Measurements from ENCODE around the gene PLVAP.

PLVAP gene

DNA sequence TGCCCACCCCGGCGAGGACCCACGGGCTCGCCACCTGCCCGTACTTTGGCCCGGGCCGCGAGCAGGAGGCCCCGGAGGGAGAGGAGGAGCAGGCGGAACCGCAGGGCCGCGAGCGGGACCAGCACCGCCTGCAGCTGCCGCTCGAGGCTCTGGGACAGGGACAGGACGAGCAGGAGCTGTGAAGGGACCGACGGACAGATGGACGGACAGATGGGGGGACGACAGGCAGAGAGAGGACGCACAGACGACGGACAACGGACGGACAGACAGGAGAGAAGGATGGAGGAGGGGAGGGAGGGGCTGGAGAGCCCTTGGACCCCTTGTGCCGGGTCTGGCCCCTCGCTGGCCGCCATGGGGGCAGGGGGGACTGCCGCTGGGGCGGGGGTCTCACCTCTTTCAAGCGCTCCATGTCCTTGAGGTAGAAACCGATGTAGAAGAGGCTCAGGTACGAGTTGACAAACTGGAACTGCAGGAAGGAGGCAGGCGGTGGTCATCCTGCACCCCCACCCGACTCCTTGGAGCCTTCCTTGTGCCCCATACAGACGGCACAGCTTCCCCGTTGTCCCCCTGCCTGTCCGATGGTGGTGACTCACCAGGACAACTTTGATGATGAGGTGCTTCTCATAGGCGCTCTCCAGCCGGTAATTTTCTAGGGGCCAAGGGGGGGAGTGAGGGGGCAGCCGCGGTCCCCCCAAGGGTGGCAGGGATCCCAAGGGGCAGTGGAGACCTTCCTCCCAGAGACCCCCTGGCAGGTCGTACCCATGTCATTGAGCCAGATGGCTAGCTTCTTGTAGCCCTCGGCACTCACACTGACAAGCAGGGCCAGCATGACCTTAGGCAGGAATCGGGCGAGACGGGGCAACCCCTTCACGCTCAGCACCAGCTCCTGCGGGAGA lies 47.5 kb downstream of the PLVAP start:
- H3K4me3 ChIP-seq (ENCODE audit: low read length), result no peak overlapping the region
- TF ChIP-seq ZNF274 (IDR thresholded peaks at IDR 0.05; ENCODE audit: low read depth, low read length), result no peak

DNA sequence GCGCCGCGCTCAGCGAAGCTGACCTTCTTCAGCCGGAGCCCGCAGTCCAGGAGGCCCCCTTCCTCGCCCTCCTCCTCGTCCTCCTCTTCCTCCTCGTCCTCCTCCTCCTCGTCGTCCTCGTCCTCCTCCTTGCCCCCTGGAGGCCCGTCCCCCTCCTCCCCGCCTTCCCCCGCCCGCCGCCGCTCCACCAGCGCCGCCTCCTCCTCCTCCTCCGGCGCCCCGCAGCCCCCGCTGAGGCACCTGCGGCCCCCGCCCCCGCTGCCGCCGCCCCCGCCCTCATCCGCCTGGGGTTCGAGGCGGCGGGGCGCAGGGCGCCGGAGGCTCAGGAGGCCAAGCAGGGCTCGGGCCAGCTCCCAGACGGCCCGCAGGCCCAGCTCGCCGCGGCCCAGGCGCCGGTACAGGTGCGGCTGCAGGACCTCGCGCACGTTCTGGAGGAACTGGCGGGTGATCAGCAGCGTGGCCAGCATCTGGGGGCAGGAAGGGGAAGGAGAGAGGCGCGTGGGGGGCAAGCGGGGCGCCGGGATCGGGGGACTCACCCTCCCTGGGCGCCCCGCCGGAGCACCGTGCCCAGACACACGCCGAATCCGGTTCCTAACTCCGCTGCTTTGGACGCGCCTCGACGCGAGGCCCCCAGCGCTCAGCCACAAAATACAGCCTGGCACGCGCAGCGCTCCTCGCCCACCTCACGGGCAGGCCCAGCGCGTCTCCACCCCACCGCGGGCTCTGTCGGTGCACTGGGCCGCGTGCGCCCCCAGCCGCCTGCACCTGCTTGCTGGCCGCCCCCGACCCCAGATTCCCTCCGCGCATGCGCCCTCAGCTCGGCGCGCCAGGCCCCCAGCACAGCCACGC lies 48.4 kb downstream of the PLVAP start:
- no peak overlapping the region; the same call in 1 of the 2 replicates for H3K4me3 ChIP-seq (ENCODE audit: low read length)
- no peak for TF ChIP-seq ZNF274 (IDR thresholded peaks at IDR 0.05; ENCODE audit: low read depth, low read length)

DNA sequence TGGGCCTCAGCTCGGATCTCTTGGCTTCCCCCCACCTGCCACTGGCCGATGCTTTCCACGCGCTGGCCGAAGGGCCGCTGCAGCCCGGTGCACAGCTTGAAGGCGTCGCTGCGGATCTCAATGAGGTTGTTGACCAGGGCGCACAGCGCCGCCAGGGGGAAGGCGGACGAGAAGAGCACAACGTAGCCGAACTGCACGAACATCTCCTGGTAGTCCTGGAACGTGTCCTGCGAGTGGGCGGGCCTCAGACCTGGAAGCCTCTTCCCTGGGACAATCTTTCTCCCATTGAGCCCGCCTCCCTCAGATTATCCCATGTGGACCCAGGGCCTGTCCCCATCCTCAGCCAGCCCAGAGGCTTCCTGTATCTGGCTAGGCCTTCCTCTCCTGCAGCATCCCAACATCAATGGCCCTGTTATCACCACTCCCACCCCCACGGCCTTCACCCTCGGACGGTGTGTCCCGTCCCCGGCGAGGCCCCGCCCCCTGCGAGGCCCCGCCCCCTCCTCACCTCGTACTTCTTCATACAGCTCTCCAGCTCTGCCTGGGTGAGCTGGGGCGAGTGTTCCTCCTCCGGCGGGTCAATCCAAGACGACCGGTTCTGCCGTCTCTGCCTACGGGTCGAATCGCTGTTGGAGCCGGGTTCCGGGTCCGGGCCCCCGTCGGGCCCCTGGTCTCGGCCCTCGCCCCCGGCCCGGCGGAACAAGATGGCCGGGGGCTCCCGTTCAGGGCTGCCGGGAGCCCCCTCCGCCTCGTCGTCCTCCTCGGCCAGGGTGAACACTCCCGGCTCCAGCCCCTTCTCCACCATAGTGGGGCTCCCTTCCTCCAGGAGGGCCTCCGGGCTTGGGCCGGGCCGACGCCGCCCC lies 49.3 kb downstream of the PLVAP start:
- TF ChIP-seq ZNF274 (IDR thresholded peaks at IDR 0.05; ENCODE audit: low read depth, low read length), result no peak
- peak overlapping the region; percentile 18; the same call in 1 of the 2 replicates for H3K4me3 ChIP-seq (ENCODE audit: low read length)

DNA sequence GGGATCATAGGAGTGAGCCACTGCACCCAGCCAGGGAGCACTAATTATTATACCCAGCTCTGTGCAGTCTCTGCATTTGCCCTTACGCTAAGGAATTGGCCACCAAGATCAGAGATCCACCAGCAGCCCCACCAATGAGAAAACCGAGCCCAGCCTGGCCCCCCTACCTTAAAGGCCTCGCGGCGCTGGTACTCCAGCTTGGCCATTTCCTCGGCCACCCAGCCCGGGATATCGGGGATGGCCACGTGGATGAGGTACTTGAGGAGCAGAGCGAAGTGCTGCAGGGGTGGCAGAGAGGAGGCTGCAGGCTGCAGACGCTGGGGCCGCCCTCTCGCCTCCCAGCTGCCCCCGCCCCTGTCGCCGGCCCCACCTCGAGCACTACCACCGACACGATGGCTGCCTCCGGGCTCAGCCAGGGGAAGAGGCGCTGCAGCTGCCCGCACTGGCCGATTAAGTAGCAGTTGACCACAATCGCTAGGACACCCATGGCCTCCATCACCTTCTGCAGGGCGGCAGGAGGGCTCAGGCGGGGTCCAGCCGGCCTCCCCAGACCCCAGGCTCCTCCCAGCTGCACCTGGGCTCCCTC lies 50.0 kb downstream of the PLVAP start:
- TF ChIP-seq ZNF274 (IDR thresholded peaks at IDR 0.05; ENCODE audit: low read depth, low read length), result no peak
- H3K4me3 ChIP-seq (ENCODE audit: low read length), result no peak overlapping the region

DNA sequence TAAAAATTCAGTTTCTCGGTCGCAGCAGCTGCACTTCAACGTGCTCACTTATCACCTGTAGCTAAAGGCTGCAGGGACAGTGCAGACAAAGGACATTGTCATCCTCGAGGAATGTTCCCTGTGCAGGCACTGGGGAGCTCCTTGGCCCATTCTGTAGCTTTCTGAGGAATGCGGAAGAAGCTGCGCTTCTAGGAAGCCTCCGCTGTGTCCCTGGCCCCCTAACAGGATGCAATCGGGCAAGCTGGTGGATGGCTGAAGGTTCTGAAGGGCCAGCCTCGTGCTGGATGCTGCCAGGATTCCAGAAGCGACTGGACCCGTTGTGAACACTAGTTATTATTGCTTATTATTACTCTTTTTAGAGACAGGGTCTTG lies 50.6 kb downstream of the PLVAP start:
- no peak overlapping the region for H3K4me3 ChIP-seq (ENCODE audit: low read length)
- no peak for TF ChIP-seq ZNF274 (IDR thresholded peaks at IDR 0.05; ENCODE audit: low read depth, low read length)

DNA sequence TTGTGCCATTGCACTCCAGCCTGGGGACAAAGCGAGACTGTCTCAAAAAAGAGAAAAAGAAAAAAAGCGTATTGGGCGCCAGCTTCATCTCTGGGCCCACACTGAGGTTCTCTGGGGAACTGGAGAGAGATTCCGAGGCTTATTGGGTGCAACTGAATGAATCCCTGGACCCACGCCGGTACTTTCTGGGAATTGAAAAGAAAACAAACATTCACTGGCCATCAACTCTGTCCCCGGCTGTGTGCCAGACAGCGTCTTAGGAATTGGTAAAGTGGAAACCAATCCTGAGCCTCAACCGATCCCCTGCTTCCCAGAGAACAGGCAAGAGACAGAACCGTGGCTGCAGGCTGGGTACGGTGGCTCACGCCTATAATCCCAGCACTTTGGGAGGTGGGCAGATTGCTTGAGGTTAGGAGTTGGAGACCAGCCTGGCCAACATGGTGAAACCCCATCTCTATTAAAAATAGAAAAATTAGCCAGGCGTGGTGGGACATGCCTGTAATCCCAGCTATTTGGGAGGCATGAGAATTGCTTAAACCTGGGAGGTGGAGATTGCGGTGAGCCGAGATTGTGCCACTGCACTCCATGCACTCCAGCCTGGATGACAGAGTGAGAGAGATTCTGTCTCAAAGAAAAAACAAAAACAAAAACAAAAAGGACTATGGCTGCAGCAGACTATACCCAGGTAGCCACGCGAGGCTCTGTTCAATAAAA lies 51.1 kb downstream of the PLVAP start:
- H3K4me3 ChIP-seq (ENCODE audit: low read length), result no peak overlapping the region
- no peak for TF ChIP-seq ZNF274 (IDR thresholded peaks at IDR 0.05; ENCODE audit: low read depth, low read length)

DNA sequence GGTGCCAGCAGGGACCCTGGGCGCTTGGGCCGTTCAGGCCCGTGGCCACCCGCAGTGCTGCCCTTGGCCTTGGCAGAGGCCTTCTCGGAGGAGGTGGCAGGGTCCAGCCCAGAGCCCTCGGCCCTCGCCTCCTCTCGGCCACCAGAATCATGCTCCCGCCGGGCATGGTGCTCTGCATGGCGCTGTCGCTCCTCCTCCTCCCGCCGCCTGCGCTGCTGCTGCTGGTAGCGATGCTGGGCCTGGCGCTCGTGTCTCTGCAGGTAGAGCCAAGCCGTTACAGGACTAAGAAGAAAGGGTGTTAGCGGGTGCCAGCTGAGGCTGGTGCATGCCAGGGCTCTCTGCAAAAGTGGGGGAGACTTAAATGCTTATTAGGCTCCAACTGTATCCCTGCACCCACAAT lies 52.0 kb downstream of the PLVAP start:
- H3K4me3 ChIP-seq (ENCODE audit: low read length), result no peak overlapping the region
- TF ChIP-seq ZNF274 (IDR thresholded peaks at IDR 0.05; ENCODE audit: low read depth, low read length), result no peak

DNA sequence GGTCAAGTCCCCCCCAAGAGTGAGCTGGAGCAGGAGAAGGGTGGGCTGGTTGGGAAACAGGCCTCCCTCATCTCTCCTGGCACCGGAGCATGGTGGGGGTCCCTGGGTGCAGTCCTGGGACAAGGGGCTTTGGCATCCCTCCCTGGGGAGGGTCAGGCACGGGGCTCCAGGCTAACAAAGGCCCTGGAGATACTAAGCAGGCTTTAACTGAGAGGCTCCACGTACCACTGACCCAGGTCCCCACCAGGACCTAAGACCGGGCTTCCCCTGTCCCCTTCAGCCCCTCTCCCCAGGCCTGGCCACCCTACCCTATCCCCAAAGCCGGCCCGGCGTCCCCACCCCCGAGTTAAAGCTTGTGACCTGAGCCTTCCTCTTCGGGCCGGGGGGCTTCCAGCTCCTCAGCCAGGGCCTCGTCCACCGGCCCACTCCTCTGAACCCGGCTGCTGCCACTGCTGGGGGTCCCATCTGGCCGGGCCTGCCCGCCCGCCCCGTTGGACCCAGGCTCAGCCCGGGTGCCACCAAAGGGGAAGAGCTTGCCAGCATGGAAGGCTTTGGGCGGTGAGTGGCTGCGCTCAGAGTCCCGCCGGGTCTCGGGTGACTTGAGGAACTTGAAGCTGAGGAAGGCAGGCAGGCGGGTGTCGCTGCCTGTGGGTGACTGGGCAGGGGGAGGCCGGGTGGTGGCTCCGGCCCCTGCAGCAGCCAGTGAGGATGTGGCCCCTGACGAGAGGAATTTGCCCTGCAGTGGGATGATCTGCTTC lies 52.6 kb downstream of the PLVAP start:
- TF ChIP-seq ZNF274 (IDR thresholded peaks at IDR 0.05; ENCODE audit: low read depth, low read length), result no peak
- H3K4me3 ChIP-seq (ENCODE audit: low read length), result no peak overlapping the region

DNA sequence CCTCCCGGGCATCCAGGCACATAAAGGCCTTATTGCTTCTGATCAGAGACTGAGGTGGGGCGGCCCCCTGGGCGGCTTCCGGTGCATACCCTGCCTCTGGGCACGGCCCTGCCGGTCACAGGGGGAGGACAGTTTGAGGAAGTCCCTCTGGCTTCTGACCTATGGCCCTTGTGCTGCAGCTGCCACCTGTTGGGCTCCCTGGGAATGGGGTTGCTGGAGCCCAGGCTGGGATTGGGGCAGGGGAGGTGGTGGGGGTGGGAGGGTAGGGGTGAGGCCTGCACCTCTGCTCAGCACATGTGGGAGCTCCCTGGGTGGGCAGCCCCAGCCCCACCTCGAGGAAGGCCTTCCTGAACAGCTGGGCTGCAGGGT lies 53.2 kb downstream of the PLVAP start:
- H3K4me3 ChIP-seq (ENCODE audit: low read length), result no peak overlapping the region

DNA sequence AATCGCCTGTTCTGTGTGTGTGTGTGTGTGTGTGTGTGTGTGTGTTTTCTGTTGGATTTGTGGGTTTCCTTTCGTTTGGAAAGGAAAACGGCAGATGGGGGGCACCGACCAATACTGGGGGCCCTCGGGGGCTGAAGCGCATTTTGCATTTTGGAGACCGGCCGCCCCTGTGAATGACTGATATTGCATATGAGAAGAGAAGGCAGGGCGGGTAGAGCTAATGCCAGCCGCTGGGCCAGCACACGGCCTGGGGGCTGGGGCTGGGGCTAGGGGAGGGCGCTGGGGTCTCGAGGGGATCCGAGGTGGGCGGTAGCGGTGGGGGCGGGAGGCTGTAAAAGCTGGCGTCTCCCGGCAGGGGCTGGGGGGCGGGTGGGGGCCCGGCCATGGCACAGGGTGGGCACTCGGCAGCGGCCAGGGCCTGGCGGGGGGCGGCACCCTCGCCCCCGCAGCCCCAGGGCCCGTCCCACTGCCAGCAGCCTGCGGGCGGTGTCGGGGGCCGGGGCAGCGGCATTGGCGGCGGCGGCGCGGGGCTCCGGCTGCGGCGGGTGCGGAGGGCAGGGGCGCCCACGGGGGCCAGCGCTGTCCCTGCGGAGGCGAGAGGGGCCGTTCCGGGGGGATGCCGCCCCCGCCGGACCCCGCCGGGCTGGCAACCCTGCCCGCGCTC lies 53.7 kb downstream of the PLVAP start:
- no peak for TF ChIP-seq ZNF274 (IDR thresholded peaks at IDR 0.05; ENCODE audit: low read depth, low read length)

More for the DNA sequence above, 53.2 kb downstream of the PLVAP start:
- TF ChIP-seq ZNF274 (IDR thresholded peaks at IDR 0.05; ENCODE audit: low read depth, low read length), result no peak

DNA sequence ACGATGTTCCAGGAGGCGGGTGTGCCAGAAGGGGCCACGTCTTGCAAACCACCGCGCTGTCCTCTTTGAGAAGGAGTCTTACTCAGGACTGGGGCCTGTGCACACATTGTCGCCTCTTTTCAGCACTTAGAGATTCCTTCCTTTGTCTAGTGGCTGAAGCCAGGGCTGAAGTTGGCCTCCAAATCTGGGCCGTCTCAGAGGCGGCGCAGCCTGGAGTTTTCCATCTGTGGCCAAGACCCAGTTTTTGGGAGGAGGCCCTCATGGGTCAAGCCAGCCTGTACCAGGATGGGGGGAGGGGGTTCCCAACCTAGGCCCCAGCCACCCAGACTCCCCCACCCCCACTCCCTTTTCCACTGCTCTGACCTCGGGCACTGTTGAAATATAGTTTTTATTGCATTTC lies 54.3 kb downstream of the PLVAP start:
- H3K4me3 ChIP-seq (ENCODE audit: low read length), result no peak overlapping the region
- TF ChIP-seq ZNF274 (IDR thresholded peaks at IDR 0.05; ENCODE audit: low read depth, low read length), result no peak

More for the DNA sequence above, 53.7 kb downstream of the PLVAP start:
- H3K4me3 ChIP-seq (ENCODE audit: low read length), result no peak overlapping the region

Data from GM08714 (cell line).